Lower leg skin (tissue), 3 donors: ENCODE data around the gene CPEB3.

Experiments
- CTCF ChIP-seq, 3 donors: fragments of 450-650 bp; IDR thresholded peaks; one replicate each; pipeline ENCODE4 v1.5.1; 2016; ENCODE audit warnings: antibody characterized with exemption in 3 of 3, mild to moderate bottlenecking in 3 of 3, moderate library complexity in 2 of 3
- POLR2A ChIP-seq, 2 donors: fragments of 450-650 bp; IDR thresholded peaks; one replicate each; pipeline ENCODE4 v1.6.1; 2016 to 2017; ENCODE audit warnings: antibody characterized with exemption in 2 of 2, mild to moderate bottlenecking in 1 of 2, moderate library complexity in 1 of 2

DNA sequence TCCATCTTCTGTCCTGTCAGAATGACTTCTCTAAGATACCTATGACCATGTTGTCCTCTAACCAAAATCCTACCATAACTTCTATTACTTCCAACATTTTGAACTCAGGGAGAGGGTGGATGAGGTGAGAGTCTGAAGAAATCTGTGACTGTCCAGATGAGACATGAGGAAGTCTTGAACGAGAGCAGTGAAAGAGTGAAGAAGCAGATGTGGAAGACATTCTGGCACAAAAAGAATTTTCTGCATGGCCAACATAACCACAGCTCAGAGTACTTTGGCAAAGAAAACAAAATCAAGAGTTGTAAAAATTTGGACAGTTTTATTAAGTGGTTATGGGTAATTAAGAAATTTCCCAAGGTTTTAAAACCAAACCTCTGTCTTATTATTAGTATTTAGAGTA is 141.6 kb downstream of the CPEB3 start:
- no peak for TF ChIP-seq CTCF (IDR thresholded peaks at IDR 0.05)
- no peak for TF ChIP-seq POLR2A (IDR thresholded peaks at IDR 0.05)
